Erythroblast (primary cell): ENCODE results near the gene TBC1D19.

ENCODE experiments used
- GATA1 ChIP-seq: IDR thresholded peaks from 2 replicates; pipeline ENCODE4 v1.6.1; 2011; ENCODE audit warnings: low read depth, mild to moderate bottlenecking, control low read depth, low read length, moderate library complexity
- POLR2A ChIP-seq: IDR thresholded peaks from 2 replicates; pipeline ENCODE4 v1.6.1; 2011; ENCODE audit warnings: mild to moderate bottlenecking, low read length

DNA sequence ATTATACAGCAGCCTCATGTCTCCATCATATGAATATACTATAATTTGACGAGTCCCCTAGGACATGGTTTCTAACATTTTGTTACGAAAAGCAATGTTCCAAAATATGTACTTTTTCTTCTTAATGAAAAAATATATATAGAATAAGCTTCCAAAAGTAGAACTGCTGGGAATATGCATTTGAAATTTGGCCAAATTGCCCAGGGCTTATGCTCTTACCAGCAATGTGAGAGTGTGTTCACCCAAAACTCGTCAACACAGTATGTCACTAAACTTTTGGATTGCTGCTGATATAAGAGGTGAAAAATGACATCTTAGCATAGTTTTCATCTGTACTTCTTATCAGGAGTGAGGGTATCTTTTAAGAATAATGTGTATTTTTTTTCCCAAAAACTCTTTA lies 212.2 kb downstream of the TBC1D19 start:
- TF ChIP-seq POLR2A (no peak), GATA1 (no peak)
